Smooth muscle cell (in vitro differentiated cells): ENCODE results near the gene STIP1. TPM values are rescaled to one million over a fixed set of nuclear protein-coding genes. Genes with fewer than 3 reads are reported as not detected.
A peak's percentile ranks its signal among the peaks of the same experiment; 100 is the strongest.

Experiments used
- DNase-seq: peaks from one replicate; lab custom pipeline; 2025; ENCODE audit not compliant: unreplicated experiment; lab: John Stamatoyannopoulos, UW
- H2AFZ ChIP-seq: fragments of 200-600 bp; sonication (generic); 2 replicates; pipeline ENCODE4 v1.6.0; 2016; ENCODE audit warnings: antibody characterized with exemption, low read depth, mild to moderate bottlenecking
- H3F3A ChIP-seq: fragments of 200-600 bp; sonication (generic); 2 replicates; pipeline ENCODE4 v1.6.0; 2017; ENCODE audit warnings: antibody characterized with exemption, low read depth
- H3K27ac ChIP-seq: fragments of 200-600 bp; sonication (generic); 2 replicates; pipeline ENCODE4 v1.5.1; 2016; ENCODE audit warnings: low read depth, mild to moderate bottlenecking
- H3K27me3 ChIP-seq: fragments of 200-600 bp; sonication (generic); 2 replicates; pipeline ENCODE4 v1.6.1; 2016; ENCODE audit warnings: low read depth, mild to moderate bottlenecking
- H3K36me3 ChIP-seq: fragments of 200-600 bp; sonication (generic); 2 replicates; pipeline ENCODE4 v1.5.1; 2016; ENCODE audit warnings: low read depth
- H3K4me1 ChIP-seq: fragments of 200-600 bp; sonication (generic); 2 replicates; pipeline ENCODE4 v1.5.1; 2016; ENCODE audit warnings: low read depth
- H3K4me2 ChIP-seq: fragments of 200-600 bp; sonication (generic); 2 replicates; pipeline ENCODE4 v1.6.0; 2016; ENCODE audit warnings: mild to moderate bottlenecking
- H3K4me3 ChIP-seq: fragments of 200-600 bp; sonication (generic); 2 replicates; pipeline ENCODE4 v1.5.1; 2016; ENCODE audit warnings: mild to moderate bottlenecking
- H3K79me2 ChIP-seq: fragments of 200-600 bp; sonication (generic); 2 replicates; pipeline ENCODE4 v1.6.0; 2016; ENCODE audit warnings: low read depth, mild to moderate bottlenecking
- H3K9ac ChIP-seq: fragments of 200-600 bp; sonication (generic); 2 replicates; pipeline ENCODE4 v1.6.0; 2016; ENCODE audit warnings: low read depth
- H3K9me3 ChIP-seq: fragments of 200-600 bp; sonication (generic); replicated peaks from 2 replicates; pipeline ENCODE4 v1.5.1; 2016; ENCODE audit warnings: low read depth
- H4K20me1 ChIP-seq: fragments of 200-600 bp; sonication (generic); 2 replicates; pipeline ENCODE4 v1.6.0; 2016; ENCODE audit warnings: low read depth
- WGBS: methylation state at CpG from one replicate; pipeline ENCODE4 v1.1.7; 2016; ENCODE audit warnings: low lambda C conversion rate; 5-methylcytosine and 5-hydroxymethylcytosine counted together
- polyA plus RNA-seq: library from polyadenylated mRNA; unstranded; fragments of >200 nt; fragmentation: Nextera tagmentation; extraction: Ambion mirVana; gene quantifications from 2 replicates; pipeline ENCODE4 v1.2.1, GENCODE V29; 2016
- total RNA-seq: library from RNA; depleted of rRNA; stranded (reverse); fragments of >200 nt; gene quantifications from 2 replicates; pipeline ENCODE4 v1.2.3, GENCODE V29; 2014
- TF ChIP-seq, protein P1 (sequence below): fragments of 200-600 bp; sonication (generic); IDR thresholded peaks from 2 replicates; pipeline ENCODE4 v1.5.1; 2017; ENCODE audit warnings: borderline replicate concordance, mild to moderate bottlenecking, antibody characterized with exemption; ENCODE audit not compliant: insufficient read depth, poor library complexity, severe bottlenecking

STIP1 gene
- 103 and 114 TPM in 2 replicates for total RNA-seq
- 117 and 129 TPM in 2 replicates for polyA plus RNA-seq

DNA sequence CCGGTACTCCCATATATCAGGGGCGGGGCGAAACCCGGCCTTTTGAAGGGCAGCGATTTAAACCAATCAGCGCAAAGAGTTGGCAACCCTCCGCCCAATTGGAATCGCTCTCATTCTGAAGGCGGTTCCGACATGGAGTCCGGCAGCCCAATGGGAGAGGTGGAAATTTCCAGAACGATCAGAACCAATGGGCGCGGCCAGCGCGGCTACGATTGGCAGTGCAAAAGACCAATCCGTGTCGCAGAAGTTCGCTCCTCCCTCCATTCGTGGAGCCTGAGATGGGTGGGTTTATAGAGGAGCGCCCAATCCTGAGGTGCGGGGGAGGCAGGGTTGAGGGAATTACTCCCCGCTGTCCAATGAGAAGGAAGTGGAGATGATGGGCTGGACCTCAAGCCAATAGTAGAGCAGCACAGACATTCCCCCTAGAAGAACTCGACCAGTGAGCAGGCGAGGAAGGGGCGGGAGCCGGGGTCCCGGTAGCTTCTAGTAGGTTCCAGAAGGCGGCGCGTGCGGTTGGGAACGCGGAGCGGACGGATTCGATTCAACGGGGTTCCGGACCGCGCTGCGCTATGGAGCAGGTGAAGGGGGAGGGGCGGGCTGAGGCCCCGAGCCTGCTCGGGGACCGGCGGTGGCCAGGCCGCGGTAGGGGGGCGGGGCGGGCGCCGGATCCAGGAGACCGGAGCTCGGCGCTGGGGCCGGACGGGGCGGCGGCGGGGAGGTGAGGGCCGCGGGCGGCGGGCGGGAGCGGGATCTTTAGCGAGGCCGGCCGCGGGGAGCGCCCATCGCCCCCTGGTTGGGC, at the start of gene STIP1:
Gene STIP1, plus strand, starts transcription at position 479 of the 799 bp plus-strand sequence. Its CDS starts 91 bp downstream, at position 570.
- Histone ChIP-seq H2AFZ (peak within 1 kb of the TSS; percentile 38), H3K9ac (peak within 1 kb of the TSS; percentile 70), H3F3A (peaks cover 7% of the 10 kb centered on the region), H3K4me1 (peaks cover 7% of the 10 kb centered on the region), H3K9me3 (no peaks in the 10 kb centered on the region), H3K79me2 (peaks cover 15% of the 10 kb centered on the region), H3K36me3 (no peaks in the 10 kb centered on the region), H3K4me3 (peak within 1 kb of the TSS; percentile 67), H3K27ac (peak within 1 kb of the TSS; percentile 75), H3K4me2 (peak within 1 kb of the TSS; percentile 85), H4K20me1 (peaks cover 19% of the 10 kb centered on the region), H3K27me3 (no peaks in the 10 kb centered on the region)
- DNase-seq, result peak; percentile 100
- under 1% methylated on average over 59 of the region's 74 CpGs for WGBS
- TF ChIP-seq, protein P1, sequence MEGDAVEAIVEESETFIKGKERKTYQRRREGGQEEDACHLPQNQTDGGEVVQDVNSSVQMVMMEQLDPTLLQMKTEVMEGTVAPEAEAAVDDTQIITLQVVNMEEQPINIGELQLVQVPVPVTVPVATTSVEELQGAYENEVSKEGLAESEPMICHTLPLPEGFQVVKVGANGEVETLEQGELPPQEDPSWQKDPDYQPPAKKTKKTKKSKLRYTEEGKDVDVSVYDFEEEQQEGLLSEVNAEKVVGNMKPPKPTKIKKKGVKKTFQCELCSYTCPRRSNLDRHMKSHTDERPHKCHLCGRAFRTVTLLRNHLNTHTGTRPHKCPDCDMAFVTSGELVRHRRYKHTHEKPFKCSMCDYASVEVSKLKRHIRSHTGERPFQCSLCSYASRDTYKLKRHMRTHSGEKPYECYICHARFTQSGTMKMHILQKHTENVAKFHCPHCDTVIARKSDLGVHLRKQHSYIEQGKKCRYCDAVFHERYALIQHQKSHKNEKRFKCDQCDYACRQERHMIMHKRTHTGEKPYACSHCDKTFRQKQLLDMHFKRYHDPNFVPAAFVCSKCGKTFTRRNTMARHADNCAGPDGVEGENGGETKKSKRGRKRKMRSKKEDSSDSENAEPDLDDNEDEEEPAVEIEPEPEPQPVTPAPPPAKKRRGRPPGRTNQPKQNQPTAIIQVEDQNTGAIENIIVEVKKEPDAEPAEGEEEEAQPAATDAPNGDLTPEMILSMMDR, result peak; percentile 13

DNA sequence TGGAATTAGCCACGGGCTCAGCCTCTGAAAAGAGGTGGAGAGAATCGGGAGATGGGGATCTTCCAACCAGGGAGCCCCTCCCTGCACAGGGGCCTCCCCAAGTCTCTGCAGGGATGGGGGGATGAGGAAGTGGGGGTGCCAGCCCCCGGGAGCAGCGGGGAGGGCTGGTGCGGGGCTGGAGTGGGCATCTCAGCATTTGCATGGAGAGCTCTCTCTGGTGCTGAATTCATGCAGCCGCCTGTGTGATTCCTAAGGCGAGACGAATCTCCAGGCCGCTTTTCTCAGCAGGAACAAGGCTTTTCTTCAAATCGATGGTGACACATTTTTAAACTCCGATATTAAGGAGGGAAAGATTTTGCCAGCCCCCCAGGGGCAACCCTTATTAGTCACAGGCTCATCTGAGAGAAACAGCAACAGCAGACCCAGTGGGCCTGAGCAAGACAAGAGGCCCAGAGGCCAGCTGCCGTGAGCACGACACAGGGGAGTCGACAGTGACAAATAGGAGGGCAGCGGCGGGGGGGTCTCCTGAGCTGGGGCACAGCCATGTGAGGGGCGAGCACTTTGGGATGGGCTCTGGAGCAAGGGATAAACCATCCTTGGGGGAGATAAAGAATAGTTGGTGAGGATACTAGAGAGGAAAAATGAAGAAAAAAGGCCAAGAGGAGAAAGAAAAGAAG, 49.1 kb upstream of the STIP1 start:
- TF ChIP-seq, protein P1, result no peak

DNA sequence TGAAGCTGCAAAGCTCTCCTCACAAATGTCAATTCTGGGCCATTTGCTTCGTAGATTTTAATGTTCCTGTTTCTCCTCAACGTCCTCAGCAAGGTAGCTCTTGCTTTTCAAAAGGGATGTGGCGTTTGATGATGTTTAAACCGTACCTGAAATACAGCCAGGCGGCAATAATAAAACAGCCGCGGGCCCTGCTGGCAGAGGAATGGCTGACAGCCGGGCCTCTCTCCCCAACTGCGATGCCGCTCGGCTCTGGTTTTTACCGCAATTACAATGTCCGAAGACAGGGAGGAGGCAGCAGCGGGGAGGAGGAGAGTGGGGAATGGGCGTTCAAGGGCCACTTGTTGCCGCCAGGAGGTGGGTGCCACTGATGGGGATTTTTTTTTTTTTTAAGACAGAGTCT, 47.6 kb upstream of the STIP1 start:
- 86% methylated on average over 16 of the region's 16 CpGs for WGBS
- H3K9ac ChIP-seq, result no peak overlapping the region
- H3K4me2 ChIP-seq, result no peak overlapping the region
- no peak overlapping the region for H3K4me3 ChIP-seq
- no peaks in the 10 kb centered on the region for H3K4me1 ChIP-seq
- no peaks in the 10 kb centered on the region for H3F3A ChIP-seq
- no peak overlapping the region for H2AFZ ChIP-seq
- no peak for DNase-seq
- TF ChIP-seq, protein P1, result no peak
- H3K79me2 ChIP-seq, result no peaks in the 10 kb centered on the region
- H3K9me3 ChIP-seq, result no peaks in the 10 kb centered on the region
- peaks cover 33% of the 10 kb centered on the region for H4K20me1 ChIP-seq
- no peaks in the 10 kb centered on the region for H3K36me3 ChIP-seq
- H3K27ac ChIP-seq, result no peak overlapping the region
- no peaks in the 10 kb centered on the region for H3K27me3 ChIP-seq

More for the DNA sequence above, 49.1 kb upstream of the STIP1 start:
- no peaks in the 10 kb centered on the region for H3F3A ChIP-seq
- H3K9me3 ChIP-seq, result no peaks in the 10 kb centered on the region
- no peak overlapping the region for H3K27ac ChIP-seq
- WGBS, result 87% methylated on average over 17 of the region's 17 CpGs
- H4K20me1 ChIP-seq, result peaks cover 31% of the 10 kb centered on the region
- H3K4me2 ChIP-seq, result no peak overlapping the region
- H3K4me1 ChIP-seq, result peaks cover 10% of the 10 kb centered on the region
- H3K79me2 ChIP-seq, result no peaks in the 10 kb centered on the region
- no peak overlapping the region for H2AFZ ChIP-seq
- no peaks in the 10 kb centered on the region for H3K27me3 ChIP-seq
- DNase-seq, result no peak
- H3K4me3 ChIP-seq, result no peak overlapping the region
- H3K36me3 ChIP-seq, result no peaks in the 10 kb centered on the region
- no peak overlapping the region for H3K9ac ChIP-seq
